ENCODE data around the gene ELMO1.

The ELMO1 gene

GRCh38 chr7:37379546-37380277 is 69.0 kb downstream of the ELMO1 start:
- Histone ChIP-seq H3K9ac (ENCODE audit: low read length) (no peak overlapping the region), H3K36me3 (ENCODE audit: insufficient read depth, low read length) (no peaks in the 10 kb centered on the region), H3K4me3 (ENCODE audit: low read depth in 1 of 2, low read length in 2 of 2) (no peak overlapping the region), H3K27ac (ENCODE audit: low read depth, low read length) (no peak overlapping the region), H3K9me3 (ENCODE audit: low read length) (no peaks in the 10 kb centered on the region), H3K4me1 (ENCODE audit: insufficient read depth, low read length) (no peaks in the 10 kb centered on the region), H3K27me3 (ENCODE audit: control insufficient read depth in 1 of 2, insufficient read depth in 2 of 2, low read length in 2 of 2) (no peaks in the 10 kb centered on the region)

GRCh38 chr7:37377231-37377630 is 71.4 kb downstream of the ELMO1 start:
- Histone ChIP-seq H3K9me3 (ENCODE audit: low read length) (no peaks in the 10 kb centered on the region), H3K27ac (ENCODE audit: low read depth, low read length) (no peak overlapping the region), H3K4me1 (ENCODE audit: insufficient read depth, low read length) (no peaks in the 10 kb centered on the region), H3K9ac (ENCODE audit: low read length) (no peak overlapping the region), H3K27me3 (ENCODE audit: control insufficient read depth in 1 of 2, insufficient read depth in 2 of 2, low read length in 2 of 2) (no peaks in the 10 kb centered on the region), H3K36me3 (ENCODE audit: insufficient read depth, low read length) (no peaks in the 10 kb centered on the region), H3K4me3 (ENCODE audit: low read depth in 1 of 2, low read length in 2 of 2) (no peak overlapping the region)

GRCh38 chr7:37376386-37376785 is 72.3 kb downstream of the ELMO1 start:
- H3K27me3 ChIP-seq (ENCODE audit: control insufficient read depth in 1 of 2, insufficient read depth in 2 of 2, low read length in 2 of 2): no peaks in the 10 kb centered on the region

GRCh38 chr7:37372750-37373149 is 75.9 kb downstream of the ELMO1 start:
- no peak overlapping the region for H3K27ac ChIP-seq (ENCODE audit: low read depth, low read length)
- H3K4me1 ChIP-seq (ENCODE audit: insufficient read depth, low read length): no peaks in the 10 kb centered on the region
- H3K9me3 ChIP-seq (ENCODE audit: low read length): no peaks in the 10 kb centered on the region
- H3K4me3 ChIP-seq (ENCODE audit: low read depth in 1 of 2, low read length in 2 of 2): no peak overlapping the region
- no peaks in the 10 kb centered on the region for H3K36me3 ChIP-seq (ENCODE audit: insufficient read depth, low read length)
- H3K9ac ChIP-seq (ENCODE audit: low read length): no peak overlapping the region
- H3K27me3 ChIP-seq (ENCODE audit: control insufficient read depth in 1 of 2, insufficient read depth in 2 of 2, low read length in 2 of 2): no peaks in the 10 kb centered on the region

More at GRCh38 chr7:37376386-37376785, 72.3 kb downstream of the ELMO1 start:
- no peak overlapping the region for H3K27ac ChIP-seq (ENCODE audit: low read depth, low read length)
- H3K4me1 ChIP-seq (ENCODE audit: insufficient read depth, low read length): no peaks in the 10 kb centered on the region
- H3K9me3 ChIP-seq (ENCODE audit: low read length): no peaks in the 10 kb centered on the region
- H3K36me3 ChIP-seq (ENCODE audit: insufficient read depth, low read length): no peaks in the 10 kb centered on the region
- H3K9ac ChIP-seq (ENCODE audit: low read length): no peak overlapping the region
- H3K4me3 ChIP-seq (ENCODE audit: low read depth in 1 of 2, low read length in 2 of 2): no peak overlapping the region

GRCh38 chr7:37371755-37372154 is 76.9 kb downstream of the ELMO1 start:
- H3K9me3 ChIP-seq (ENCODE audit: low read length): no peaks in the 10 kb centered on the region
- no peak overlapping the region for H3K4me3 ChIP-seq (ENCODE audit: low read depth in 1 of 2, low read length in 2 of 2)
- no peak overlapping the region for H3K9ac ChIP-seq (ENCODE audit: low read length)
- no peaks in the 10 kb centered on the region for H3K36me3 ChIP-seq (ENCODE audit: insufficient read depth, low read length)
- no peaks in the 10 kb centered on the region for H3K27me3 ChIP-seq (ENCODE audit: control insufficient read depth in 1 of 2, insufficient read depth in 2 of 2, low read length in 2 of 2)
- H3K27ac ChIP-seq (ENCODE audit: low read depth, low read length): no peak overlapping the region
- H3K4me1 ChIP-seq (ENCODE audit: insufficient read depth, low read length): no peaks in the 10 kb centered on the region

- Histone ChIP-seq H3K4me3 (ENCODE audit: low read depth in 1 of 2, low read length in 2 of 2) (no peak overlapping the region), H3K27ac (ENCODE audit: low read depth, low read length) (no peak overlapping the region)
Observed at GRCh38 chr7:37369906-37370305, 78.8 kb downstream of the ELMO1 start.

GRCh38 chr7:37368540-37368939 is 80.1 kb downstream of the ELMO1 start:
- Histone ChIP-seq H3K27ac (ENCODE audit: low read depth, low read length) (no peak overlapping the region), H3K4me3 (ENCODE audit: low read depth in 1 of 2, low read length in 2 of 2) (no peak overlapping the region), H3K27me3 (ENCODE audit: control insufficient read depth in 1 of 2, insufficient read depth in 2 of 2, low read length in 2 of 2) (no peaks in the 10 kb centered on the region), H3K9me3 (ENCODE audit: low read length) (no peaks in the 10 kb centered on the region), H3K36me3 (ENCODE audit: insufficient read depth, low read length) (no peaks in the 10 kb centered on the region), H3K4me1 (ENCODE audit: insufficient read depth, low read length) (no peaks in the 10 kb centered on the region), H3K9ac (ENCODE audit: low read length) (no peak overlapping the region)

More at GRCh38 chr7:37369906-37370305, 78.8 kb downstream of the ELMO1 start:
- H3K9ac ChIP-seq (ENCODE audit: low read length): no peak overlapping the region
- H3K9me3 ChIP-seq (ENCODE audit: low read length): no peaks in the 10 kb centered on the region
- H3K27me3 ChIP-seq (ENCODE audit: control insufficient read depth in 1 of 2, insufficient read depth in 2 of 2, low read length in 2 of 2): no peaks in the 10 kb centered on the region
- H3K36me3 ChIP-seq (ENCODE audit: insufficient read depth, low read length): no peaks in the 10 kb centered on the region
- H3K4me1 ChIP-seq (ENCODE audit: insufficient read depth, low read length): no peaks in the 10 kb centered on the region

- Histone ChIP-seq H3K9me3 (ENCODE audit: low read length) (no peaks in the 10 kb centered on the region), H3K4me1 (ENCODE audit: insufficient read depth, low read length) (no peaks in the 10 kb centered on the region), H3K36me3 (ENCODE audit: insufficient read depth, low read length) (no peaks in the 10 kb centered on the region), H3K27ac (ENCODE audit: low read depth, low read length) (no peak overlapping the region), H3K4me3 (ENCODE audit: low read depth in 1 of 2, low read length in 2 of 2) (no peak overlapping the region), H3K27me3 (ENCODE audit: control insufficient read depth in 1 of 2, insufficient read depth in 2 of 2, low read length in 2 of 2) (no peaks in the 10 kb centered on the region), H3K9ac (ENCODE audit: low read length) (no peak overlapping the region)
Observed at GRCh38 chr7:37367010-37367409, 81.7 kb downstream of the ELMO1 start.

GRCh38 chr7:37366445-37366844 is 82.2 kb downstream of the ELMO1 start:
- Histone ChIP-seq H3K36me3 (ENCODE audit: insufficient read depth, low read length) (no peaks in the 10 kb centered on the region), H3K27me3 (ENCODE audit: control insufficient read depth in 1 of 2, insufficient read depth in 2 of 2, low read length in 2 of 2) (no peaks in the 10 kb centered on the region), H3K4me3 (ENCODE audit: low read depth in 1 of 2, low read length in 2 of 2) (no peak overlapping the region), H3K9me3 (ENCODE audit: low read length) (no peaks in the 10 kb centered on the region), H3K27ac (ENCODE audit: low read depth, low read length) (no peak overlapping the region), H3K4me1 (ENCODE audit: insufficient read depth, low read length) (no peaks in the 10 kb centered on the region), H3K9ac (ENCODE audit: low read length) (no peak overlapping the region)

GRCh38 chr7:37365405-37365804 is 83.3 kb downstream of the ELMO1 start:
- H3K4me3 ChIP-seq (ENCODE audit: low read depth in 1 of 2, low read length in 2 of 2): no peak overlapping the region
- no peaks in the 10 kb centered on the region for H3K9me3 ChIP-seq (ENCODE audit: low read length)
- no peak overlapping the region for H3K27ac ChIP-seq (ENCODE audit: low read depth, low read length)
- H3K9ac ChIP-seq (ENCODE audit: low read length): no peak overlapping the region
- no peaks in the 10 kb centered on the region for H3K36me3 ChIP-seq (ENCODE audit: insufficient read depth, low read length)
- no peaks in the 10 kb centered on the region for H3K4me1 ChIP-seq (ENCODE audit: insufficient read depth, low read length)
- H3K27me3 ChIP-seq (ENCODE audit: control insufficient read depth in 1 of 2, insufficient read depth in 2 of 2, low read length in 2 of 2): no peaks in the 10 kb centered on the region

- Histone ChIP-seq H3K27me3 (ENCODE audit: control insufficient read depth in 1 of 2, insufficient read depth in 2 of 2, low read length in 2 of 2) (no peaks in the 10 kb centered on the region), H3K9me3 (ENCODE audit: low read length) (no peaks in the 10 kb centered on the region), H3K27ac (ENCODE audit: low read depth, low read length) (no peak overlapping the region)
Observed at GRCh38 chr7:37364856-37365255, 83.8 kb downstream of the ELMO1 start.

More at GRCh38 chr7:37364856-37365255, 83.8 kb downstream of the ELMO1 start:
- H3K36me3 ChIP-seq (ENCODE audit: insufficient read depth, low read length): no peaks in the 10 kb centered on the region
- H3K9ac ChIP-seq (ENCODE audit: low read length): no peak overlapping the region
- no peaks in the 10 kb centered on the region for H3K4me1 ChIP-seq (ENCODE audit: insufficient read depth, low read length)
- H3K4me3 ChIP-seq (ENCODE audit: low read depth in 1 of 2, low read length in 2 of 2): no peak overlapping the region

All from muscle layer of colon (tissue), 2 donors.